ENCODE measurements around the gene FBXW10B. TPM values are rescaled to one million over a fixed set of nuclear protein-coding genes. Genes with fewer than 3 reads are reported as not detected.
"Not testable (repeated sequence)": the region's sequence is repeated elsewhere in the genome, so short reads cannot be mapped to it uniquely, and the experiment has no call there.

Gene FBXW10B
- total and polyA plus RNA-seq, 7 experiments from 2014 or later = 0.24 to 1.8 (median 0.65) TPM; not detected in 4

- CTCF ChIA-PET = no interaction called here
- H3K4me1 Mint-ChIP-seq = peaks cover 5 to 45% (median 11%) of the 10 kb centered on the region in 7 donors
- Histone ChIP-seq H3K4me1 (ENCODE audit: control insufficient read depth in 2 of 2, insufficient read depth in 2 of 2, low read length in 2 of 2) (no peaks in the 10 kb centered on the region), H3K36me3 (ENCODE audit: control insufficient read depth in 2 of 3, insufficient read depth in 3 of 3, low read length in 3 of 3) (no peaks in the 10 kb centered on the region), H3K27ac (ENCODE audit: low read depth, low read length) (no peak overlapping the region), H3K9me3 (ENCODE audit: control insufficient read depth in 2 of 3, low read length in 3 of 3) (no peaks in the 10 kb centered on the region), H3K4me3 (ENCODE audit: low read length) (no peak overlapping the region), H3K27me3 (ENCODE audit: control insufficient read depth in 2 of 2, insufficient read depth in 2 of 2, low read length in 2 of 2) (no peaks in the 10 kb centered on the region)
- H3K36me3 Mint-ChIP-seq = peaks cover 0 to 5% (median 0%) of the 10 kb centered on the region in 5 donors
- POLR2A ChIA-PET = interaction anchor here (1.0 kb wide), 1 partner anchor 381 kb away, joined by 5 read pairs; no protein-coding TSS in a partner anchor
- no peaks in the 10 kb centered on the region for H3K9me3 Mint-ChIP-seq
- DNase-seq (no peak), ATAC-seq (peak; percentile 2)
- no peaks in the 10 kb centered on the region for H3K27me3 Mint-ChIP-seq
- peak overlapping the region in 3 of 10 donors; percentile 57 to 78 (median 59) for H3K4me3 Mint-ChIP-seq
- peak overlapping the region in 1 of 9 donors; percentile 78 for H3K27ac Mint-ChIP-seq
- intact Hi-C loops (cut with micrococcal nuclease) = no loop called here
Observed at GRCh38 chr17:15650741-15651582, 31.5 kb upstream of the FBXW10B start.

- H3K36me3 ChIP-seq (ENCODE audit: control insufficient read depth in 2 of 3, insufficient read depth in 3 of 3, low read length in 3 of 3) = no peaks in the 10 kb centered on the region
- Mint-ChIP-seq H3K4me3 (peak overlapping the region in 1 of 10 donors; percentile 78), H3K27me3 (no peaks in the 10 kb centered on the region), H3K36me3 (peaks cover 0 to 5% (median 0%) of the 10 kb centered on the region in 5 donors), H3K27ac (peak overlapping the region in 1 of 9 donors; percentile 36), H3K4me1 (peaks cover 5 to 53% (median 11%) of the 10 kb centered on the region in 7 donors), H3K9me3 (no peaks in the 10 kb centered on the region)
- ATAC-seq (no peak), DNase-seq (no peak)
- POLR2A ChIA-PET = no interaction called here
- no peaks in the 10 kb centered on the region for H3K4me1 ChIP-seq (ENCODE audit: control insufficient read depth in 2 of 2, insufficient read depth in 2 of 2, low read length in 2 of 2)
- intact Hi-C loops (cut with micrococcal nuclease) = no loop called here
- no peaks in the 10 kb centered on the region for H3K27me3 ChIP-seq (ENCODE audit: control insufficient read depth in 2 of 2, insufficient read depth in 2 of 2, low read length in 2 of 2)
- H3K4me3 ChIP-seq (ENCODE audit: low read length) = no peak overlapping the region
- no peak overlapping the region for H3K27ac ChIP-seq (ENCODE audit: low read depth, low read length)
- no peaks in the 10 kb centered on the region for H3K9me3 ChIP-seq (ENCODE audit: control insufficient read depth in 2 of 3, low read length in 3 of 3)
- CTCF ChIA-PET = no interaction called here
Observed at GRCh38 chr17:15649861-15650421, 30.4 kb upstream of the FBXW10B start.

GRCh38 chr17:15648386-15648785 is 28.9 kb upstream of the FBXW10B start:
- Mint-ChIP-seq H3K4me1 (peaks cover 5 to 53% (median 11%) of the 10 kb centered on the region in 7 donors), H3K4me3 (peak overlapping the region in 1 of 10 donors; percentile 78), H3K27ac (peak overlapping the region in 1 of 9 donors; percentile 76), H3K27me3 (no peaks in the 10 kb centered on the region), H3K36me3 (peaks cover 0 to 5% (median 0%) of the 10 kb centered on the region in 5 donors), H3K9me3 (no peaks in the 10 kb centered on the region)
- Histone ChIP-seq H3K9me3 (ENCODE audit: control insufficient read depth in 2 of 3, low read length in 3 of 3) (no peaks in the 10 kb centered on the region), H3K4me3 (ENCODE audit: low read length) (no peak overlapping the region), H3K27me3 (ENCODE audit: control insufficient read depth in 2 of 2, insufficient read depth in 2 of 2, low read length in 2 of 2) (no peaks in the 10 kb centered on the region), H3K27ac (ENCODE audit: low read depth, low read length) (no peak overlapping the region), H3K36me3 (ENCODE audit: control insufficient read depth in 2 of 3, insufficient read depth in 3 of 3, low read length in 3 of 3) (no peaks in the 10 kb centered on the region), H3K4me1 (ENCODE audit: control insufficient read depth in 2 of 2, insufficient read depth in 2 of 2, low read length in 2 of 2) (no peaks in the 10 kb centered on the region)
- ChIA-PET POLR2A (no interaction called here), CTCF (no interaction called here)
- ATAC-seq (no peak), DNase-seq (no peak)
- intact Hi-C loops (cut with micrococcal nuclease) = no loop called here

GRCh38 chr17:15645942-15646312 is 26.4 kb upstream of the FBXW10B start:
- POLR2A ChIA-PET; H3K4me3 ChIP-seq (ENCODE audit: low read length); H3K9me3 Mint-ChIP-seq; H3K27me3 Mint-ChIP-seq; H3K9me3 ChIP-seq (ENCODE audit: control insufficient read depth in 2 of 3, low read length in 3 of 3); H3K4me1 ChIP-seq (ENCODE audit: control insufficient read depth in 2 of 2, insufficient read depth in 2 of 2, low read length in 2 of 2); CTCF ChIA-PET; H3K27ac ChIP-seq (ENCODE audit: low read depth, low read length); intact Hi-C loops (cut with micrococcal nuclease); H3K27me3 ChIP-seq (ENCODE audit: control insufficient read depth in 2 of 2, insufficient read depth in 2 of 2, low read length in 2 of 2); H3K36me3 Mint-ChIP-seq; H3K36me3 ChIP-seq (ENCODE audit: control insufficient read depth in 2 of 3, insufficient read depth in 3 of 3, low read length in 3 of 3); DNase-seq; ATAC-seq: not testable (repeated sequence)
- peak overlapping the region in 1 of 9 donors; percentile 85 for H3K27ac Mint-ChIP-seq
- H3K4me1 Mint-ChIP-seq = peaks cover 0 to 40% (median 4%) of the 10 kb centered on the region in 7 donors
- H3K4me3 Mint-ChIP-seq = peak overlapping the region in 1 of 10 donors; percentile 36

- DNase-seq = peak in 1 of 9 donors; percentile 23
- peak overlapping the region in 1 of 10 donors; percentile 45 for H3K4me3 Mint-ChIP-seq
- H3K4me3 ChIP-seq (ENCODE audit: low read length); H3K9me3 Mint-ChIP-seq; H3K9me3 ChIP-seq (ENCODE audit: control insufficient read depth in 2 of 3, low read length in 3 of 3); H3K27me3 ChIP-seq (ENCODE audit: control insufficient read depth in 2 of 2, insufficient read depth in 2 of 2, low read length in 2 of 2); H3K27me3 Mint-ChIP-seq; H3K4me1 ChIP-seq (ENCODE audit: control insufficient read depth in 2 of 2, insufficient read depth in 2 of 2, low read length in 2 of 2); CTCF ChIA-PET; ATAC-seq; POLR2A ChIA-PET; intact Hi-C loops (cut with micrococcal nuclease); H3K27ac ChIP-seq (ENCODE audit: low read depth, low read length); H3K36me3 ChIP-seq (ENCODE audit: control insufficient read depth in 2 of 3, insufficient read depth in 3 of 3, low read length in 3 of 3); H3K36me3 Mint-ChIP-seq: not testable (repeated sequence)
- H3K27ac Mint-ChIP-seq = peak overlapping the region in 2 of 9 donors; percentile 46 to 85
- peaks cover 0 to 34% (median 0%) of the 10 kb centered on the region in 7 donors for H3K4me1 Mint-ChIP-seq
Observed at GRCh38 chr17:15645099-15645941, 25.8 kb upstream of the FBXW10B start.

- POLR2A ChIA-PET; H3K4me3 ChIP-seq (ENCODE audit: low read length); H3K27me3 ChIP-seq (ENCODE audit: control insufficient read depth in 2 of 2, insufficient read depth in 2 of 2, low read length in 2 of 2); CTCF ChIA-PET; H3K4me3 Mint-ChIP-seq; H3K27me3 Mint-ChIP-seq; H3K36me3 Mint-ChIP-seq; H3K4me1 ChIP-seq (ENCODE audit: control insufficient read depth in 2 of 2, insufficient read depth in 2 of 2, low read length in 2 of 2); DNase-seq; H3K9me3 Mint-ChIP-seq; H3K27ac ChIP-seq (ENCODE audit: low read depth, low read length); ATAC-seq; H3K36me3 ChIP-seq (ENCODE audit: control insufficient read depth in 2 of 3, insufficient read depth in 3 of 3, low read length in 3 of 3); H3K27ac Mint-ChIP-seq; H3K9me3 ChIP-seq (ENCODE audit: control insufficient read depth in 2 of 3, low read length in 3 of 3); intact Hi-C loops (cut with micrococcal nuclease): not testable (repeated sequence)
- H3K4me1 Mint-ChIP-seq = peaks cover 0 to 14% (median 0%) of the 10 kb centered on the region in 7 donors
Observed at GRCh38 chr17:15642505-15643251, 23.2 kb upstream of the FBXW10B start.

All from naive thymus-derived CD4-positive, alpha-beta T cell (primary cell).